ENCODE data around the gene IFI6. TPM values are rescaled to one million over a fixed set of nuclear protein-coding genes. Genes with fewer than 3 reads are reported as not detected.

The IFI6 gene
- total RNA-seq, 3 donors from 2014 or later, result 18.7 to 50.6 (median 47.4) TPM

DNA sequence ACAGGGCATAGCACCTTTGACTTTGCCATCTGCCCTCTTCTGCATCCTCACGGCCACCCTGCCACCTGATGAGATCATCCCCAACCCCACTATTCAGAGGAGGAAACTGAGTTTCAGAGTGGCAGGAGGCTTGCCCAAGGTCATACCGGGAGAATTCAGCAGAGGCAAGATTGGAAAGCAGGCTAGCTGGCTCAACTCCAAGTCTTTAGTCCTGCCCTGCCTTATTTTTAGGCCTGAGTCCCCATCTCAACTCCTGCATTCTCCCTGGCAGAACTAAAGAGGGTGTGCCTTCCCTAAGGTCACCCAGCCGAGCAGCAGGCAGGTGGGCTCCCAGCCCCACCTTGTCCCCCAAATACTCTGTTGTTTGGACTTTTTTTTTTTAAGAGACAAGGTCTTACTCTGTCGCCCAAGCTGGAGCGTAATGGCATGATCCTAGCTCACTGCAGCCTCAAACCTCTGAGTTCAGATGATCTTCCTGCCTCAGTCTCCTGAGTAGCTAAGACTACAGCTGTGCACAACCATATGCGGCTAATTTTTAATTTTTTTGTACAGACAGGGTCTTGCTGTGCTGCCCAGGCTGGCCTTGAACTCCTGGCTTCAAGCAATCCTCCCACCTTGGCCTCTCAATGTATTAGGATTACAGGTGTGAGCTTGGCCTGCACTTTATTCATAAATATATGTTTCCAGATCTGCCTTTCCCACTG, 23.2 kb downstream of the IFI6 start:
- H3K4me3 ChIP-seq, result no peak overlapping the region
- intact Hi-C loops (cut with DNase I; ENCODE audit: low total_unique reads), result no loop called here
- DNase-seq (ENCODE audit: low spot score in 2 of 2), result no peak
- no peaks in the 10 kb centered on the region for H3K27me3 ChIP-seq
- no peaks in the 10 kb centered on the region for H3K36me3 ChIP-seq
- TF ChIP-seq POLR2A (IDR thresholded peaks at IDR 0.05) (no peak), POLR2AphosphoS5 (IDR thresholded peaks at IDR 0.05) (no peak)
- TF ChIP-seq, protein P1, sequence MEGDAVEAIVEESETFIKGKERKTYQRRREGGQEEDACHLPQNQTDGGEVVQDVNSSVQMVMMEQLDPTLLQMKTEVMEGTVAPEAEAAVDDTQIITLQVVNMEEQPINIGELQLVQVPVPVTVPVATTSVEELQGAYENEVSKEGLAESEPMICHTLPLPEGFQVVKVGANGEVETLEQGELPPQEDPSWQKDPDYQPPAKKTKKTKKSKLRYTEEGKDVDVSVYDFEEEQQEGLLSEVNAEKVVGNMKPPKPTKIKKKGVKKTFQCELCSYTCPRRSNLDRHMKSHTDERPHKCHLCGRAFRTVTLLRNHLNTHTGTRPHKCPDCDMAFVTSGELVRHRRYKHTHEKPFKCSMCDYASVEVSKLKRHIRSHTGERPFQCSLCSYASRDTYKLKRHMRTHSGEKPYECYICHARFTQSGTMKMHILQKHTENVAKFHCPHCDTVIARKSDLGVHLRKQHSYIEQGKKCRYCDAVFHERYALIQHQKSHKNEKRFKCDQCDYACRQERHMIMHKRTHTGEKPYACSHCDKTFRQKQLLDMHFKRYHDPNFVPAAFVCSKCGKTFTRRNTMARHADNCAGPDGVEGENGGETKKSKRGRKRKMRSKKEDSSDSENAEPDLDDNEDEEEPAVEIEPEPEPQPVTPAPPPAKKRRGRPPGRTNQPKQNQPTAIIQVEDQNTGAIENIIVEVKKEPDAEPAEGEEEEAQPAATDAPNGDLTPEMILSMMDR (IDR thresholded peaks at IDR 0.05), result no peak
- H3K4me1 ChIP-seq, result no peaks in the 10 kb centered on the region
- H3K27ac ChIP-seq, result no peak overlapping the region
- no peaks in the 10 kb centered on the region for H3K9me3 ChIP-seq

DNA sequence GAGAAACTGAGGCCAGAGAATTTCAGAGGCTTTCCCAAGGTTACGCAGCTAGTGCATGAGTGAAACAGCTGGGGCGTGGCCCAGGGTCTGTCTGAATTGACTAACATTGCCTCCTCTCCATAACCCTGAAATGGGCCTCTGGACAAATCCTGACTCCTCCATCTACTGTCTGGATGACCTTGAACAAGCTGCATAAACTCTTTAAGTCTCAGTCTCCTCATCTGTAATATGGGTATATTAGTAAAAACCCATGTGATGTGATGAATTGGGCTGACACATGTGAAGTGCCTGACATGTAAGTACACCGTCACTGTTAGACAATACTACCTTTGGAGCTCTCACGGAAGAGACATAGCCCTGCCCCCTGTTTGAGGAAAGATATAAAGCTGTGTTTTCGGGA, 24.7 kb downstream of the IFI6 start:
- no peaks in the 10 kb centered on the region for H3K36me3 ChIP-seq
- no peaks in the 10 kb centered on the region for H3K9me3 ChIP-seq
- no peak for DNase-seq (ENCODE audit: low spot score in 2 of 2)
- H3K4me3 ChIP-seq, result no peak overlapping the region
- no peaks in the 10 kb centered on the region for H3K27me3 ChIP-seq
- intact Hi-C loops (cut with DNase I; ENCODE audit: low total_unique reads), result no loop called here
- H3K4me1 ChIP-seq, result no peaks in the 10 kb centered on the region
- H3K27ac ChIP-seq, result no peak overlapping the region
- TF ChIP-seq POLR2A (IDR thresholded peaks at IDR 0.05) (no peak), POLR2AphosphoS5 (IDR thresholded peaks at IDR 0.05) (no peak)
- TF ChIP-seq, protein P1 (IDR thresholded peaks at IDR 0.05), result no peak

DNA sequence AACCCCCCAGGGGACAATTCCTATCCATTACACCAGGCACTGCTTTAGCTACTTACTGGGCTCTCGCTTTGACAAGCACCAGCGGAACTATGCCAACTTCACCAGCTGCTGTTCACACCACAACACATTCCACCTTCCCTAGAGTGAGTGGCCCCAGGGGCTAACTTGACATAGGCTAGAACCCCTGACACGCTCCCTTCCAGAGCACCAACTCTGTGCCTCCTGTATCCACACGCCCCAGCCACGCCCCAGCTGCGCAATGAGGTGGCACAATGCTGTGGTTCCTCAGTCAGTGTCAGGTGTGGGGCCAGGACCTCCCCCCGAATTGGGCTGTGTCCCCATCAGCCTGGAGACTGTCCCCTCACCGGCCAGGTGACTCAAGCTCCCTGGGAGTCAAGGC, 25.3 kb downstream of the IFI6 start:
- DNase-seq (ENCODE audit: low spot score in 2 of 2), result no peak
- no peaks in the 10 kb centered on the region for H3K9me3 ChIP-seq
- intact Hi-C loops (cut with DNase I; ENCODE audit: low total_unique reads), result no loop called here
- no peak for TF ChIP-seq POLR2A (IDR thresholded peaks at IDR 0.05)
- TF ChIP-seq, protein P1 (IDR thresholded peaks at IDR 0.05), result no peak
- no peak for TF ChIP-seq POLR2AphosphoS5 (IDR thresholded peaks at IDR 0.05)
- no peaks in the 10 kb centered on the region for H3K36me3 ChIP-seq
- H3K27me3 ChIP-seq, result no peaks in the 10 kb centered on the region
- no peak overlapping the region for H3K27ac ChIP-seq
- H3K4me3 ChIP-seq, result no peak overlapping the region
- no peaks in the 10 kb centered on the region for H3K4me1 ChIP-seq

DNA sequence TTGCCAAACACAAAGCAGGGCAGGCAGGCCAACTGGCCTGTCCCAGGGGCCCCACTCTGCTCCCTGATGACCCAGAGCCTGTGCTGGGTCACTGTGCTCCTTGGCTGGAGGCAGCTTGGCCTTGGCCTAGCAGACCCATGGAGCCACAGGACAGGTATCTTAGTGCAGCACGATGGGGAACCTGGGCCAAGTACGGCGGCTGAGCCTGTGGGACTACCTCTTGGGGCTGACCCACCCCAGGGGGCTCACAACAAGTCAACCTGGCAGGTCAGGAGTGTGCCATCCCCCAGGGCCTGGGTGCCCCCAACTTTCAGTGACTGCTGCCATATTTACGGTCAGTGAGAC, 26.9 kb downstream of the IFI6 start:
- Histone ChIP-seq H3K9me3 (no peaks in the 10 kb centered on the region), H3K36me3 (no peaks in the 10 kb centered on the region), H3K27me3 (no peaks in the 10 kb centered on the region), H3K4me3 (no peak overlapping the region), H3K4me1 (no peaks in the 10 kb centered on the region), H3K27ac (no peak overlapping the region)
- no peak for DNase-seq (ENCODE audit: low spot score in 2 of 2)
- TF ChIP-seq, protein P1 (IDR thresholded peaks at IDR 0.05), result no peak
- no peak for TF ChIP-seq POLR2A (IDR thresholded peaks at IDR 0.05)
- no peak for TF ChIP-seq POLR2AphosphoS5 (IDR thresholded peaks at IDR 0.05)
- intact Hi-C loops (cut with DNase I; ENCODE audit: low total_unique reads), result no loop called here

DNA sequence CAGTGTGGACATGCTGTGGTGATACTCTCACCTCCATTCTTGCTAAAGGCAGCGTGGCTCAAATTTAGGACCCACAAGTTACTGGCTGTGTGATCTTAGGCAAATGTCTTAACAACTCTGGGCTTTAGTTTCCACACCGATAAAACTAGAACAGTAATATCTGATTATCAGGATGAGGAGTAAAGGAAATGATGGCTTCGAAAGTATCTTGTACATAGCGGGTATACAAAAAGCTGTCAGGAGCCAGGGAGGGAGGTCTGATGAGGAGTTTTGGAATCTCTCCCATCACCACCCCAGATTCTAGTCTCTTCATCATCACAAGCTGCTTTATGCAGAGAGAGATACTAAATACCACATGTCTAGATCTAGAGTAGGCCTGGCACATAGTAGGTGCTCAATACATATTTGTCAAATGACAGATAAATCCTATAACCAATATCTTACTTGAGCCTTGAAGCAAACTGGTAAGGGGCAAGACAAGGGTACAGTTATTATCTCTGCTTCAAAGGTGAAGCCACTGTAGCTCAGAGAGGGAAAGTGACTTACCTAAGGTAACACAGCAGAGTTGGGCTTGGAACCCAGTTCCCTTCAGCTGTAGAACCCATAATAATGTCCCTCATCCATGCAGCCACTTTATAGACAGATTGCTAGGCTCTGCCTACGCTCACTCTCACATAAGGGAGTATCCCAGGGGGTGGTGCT, 27.5 kb downstream of the IFI6 start:
- no peaks in the 10 kb centered on the region for H3K36me3 ChIP-seq
- intact Hi-C loops (cut with DNase I; ENCODE audit: low total_unique reads), result no loop called here
- H3K9me3 ChIP-seq, result no peaks in the 10 kb centered on the region
- no peak overlapping the region for H3K4me3 ChIP-seq
- no peak overlapping the region for H3K27ac ChIP-seq
- DNase-seq (ENCODE audit: low spot score in 2 of 2), result no peak
- no peaks in the 10 kb centered on the region for H3K4me1 ChIP-seq
- H3K27me3 ChIP-seq, result no peaks in the 10 kb centered on the region
- TF ChIP-seq POLR2AphosphoS5 (IDR thresholded peaks at IDR 0.05) (no peak), POLR2A (IDR thresholded peaks at IDR 0.05) (no peak)
- TF ChIP-seq, protein P1 (IDR thresholded peaks at IDR 0.05), result no peak
